H1 (cell line): ENCODE data around the gene JMJD8. TPM values are rescaled to one million over a fixed set of nuclear protein-coding genes. Genes with fewer than 3 reads are reported as not detected.

Experiments
- CTCF ChIA-PET: fragments of 300-600 bp; sonication (Branson Sonifier 250); formaldehyde crosslinking; loops from one replicate; lab custom pipeline; 2021; ENCODE audit not compliant: partially characterized antibody; lab: Charles Lee
- POLR2A ChIA-PET: fragments of 300-600 bp; sonication (Branson Sonifier 250); formaldehyde crosslinking; loops from one replicate; lab custom pipeline; 2021; ENCODE audit warnings: inconsistent platforms; ENCODE audit not compliant: partially characterized antibody; lab: Charles Lee
- DNase-seq, 2 experiments: peaks; one replicate each; pipeline versions ENCODE4 v3.0.0 to v3.0.0-alpha.2; 2010 to 2022; ENCODE audit warnings: low spot score in 2 of 2, low read depth in 1 of 2, mixed read lengths in 1 of 2
- FAIRE-seq: peaks from 2 replicates; lab custom pipeline; 2011; peaks lifted over from hg19 to GRCh38; lab: Jason Lieb, UNC
- H2AFZ ChIP-seq: 2 replicates; pipeline ENCODE4 v1.8.1; 2012; ENCODE audit warnings: low read length, inconsistent platforms
- H2AK5ac ChIP-seq: 2 replicates; pipeline ENCODE4 v1.6.1; 2013; ENCODE audit warnings: low read depth, low read length
- H2BK120ac ChIP-seq: replicated peaks from 2 replicates; pipeline ENCODE3; 2013; ENCODE audit warnings: low read depth, low read length, inconsistent platforms
- H2BK12ac ChIP-seq: 2 replicates; pipeline ENCODE4 v1.6.1; 2013; ENCODE audit warnings: low read depth, low read length
- H2BK15ac ChIP-seq: 2 replicates; pipeline ENCODE4 v1.6.1; 2013; ENCODE audit warnings: low read length
- H2BK20ac ChIP-seq: 2 replicates; pipeline ENCODE4 v1.6.1; 2013; ENCODE audit warnings: low read length
- H2BK5ac ChIP-seq: 2 replicates; pipeline ENCODE4 v1.6.1; 2013; ENCODE audit warnings: low read depth, low read length
- H3K14ac ChIP-seq: 2 replicates; pipeline ENCODE4 v1.6.1; 2013; ENCODE audit warnings: inconsistent platforms; ENCODE audit not compliant: insufficient read length
- H3K18ac ChIP-seq: 2 replicates; pipeline ENCODE4 v1.6.1; 2013; ENCODE audit warnings: low read length; ENCODE audit errors: extremely low read depth
- H3K23ac ChIP-seq: 2 replicates; pipeline ENCODE4 v1.6.1; 2013; ENCODE audit warnings: inconsistent platforms; ENCODE audit not compliant: insufficient read length
- H3K23me2 ChIP-seq: 2 replicates; pipeline ENCODE4 v1.6.1; 2013; ENCODE audit warnings: low read depth, low read length
- H3K27ac ChIP-seq: 2 replicates; pipeline ENCODE4 v1.6.1; 2011; ENCODE audit warnings: low read depth, low read length, inconsistent platforms
- H3K27me3 ChIP-seq, 4 experiments: replicated peaks in 1 of 4; 1 replicate in 1 of 4; 2 replicates in 3 of 4; pipeline versions ENCODE4 v1.6.1 to v1.8.1; 2011 to 2013; ENCODE audit warnings: low read length in 3 of 4, mild to moderate bottlenecking in 3 of 4, inconsistent platforms in 2 of 4, mixed read lengths in 2 of 4, moderate library complexity in 1 of 4; ENCODE audit not compliant: control insufficient read depth in 3 of 4, insufficient read depth in 3 of 4; ENCODE audit errors: extremely low read depth in 1 of 4
- H3K36me3 ChIP-seq, 4 experiments: 2 replicates each; pipeline versions ENCODE4 v1.6.1 to v1.8.1; 2011 to 2013; ENCODE audit warnings: mild to moderate bottlenecking in 4 of 4, low read length in 3 of 4, moderate library complexity in 2 of 4, control low read depth in 1 of 4, inconsistent platforms in 1 of 4; ENCODE audit not compliant: insufficient read depth in 4 of 4, control insufficient read depth in 2 of 4
- H3K4ac ChIP-seq: replicated peaks from 2 replicates; pipeline ENCODE3; 2013; ENCODE audit warnings: low read length, low read depth, mixed read lengths, inconsistent platforms; ENCODE audit not compliant: insufficient read length
- H3K4me1 ChIP-seq, 4 experiments: replicated peaks in 1 of 4; 1 replicate in 1 of 4; 2 replicates in 3 of 4; pipeline versions ENCODE4 v1.6.1 to v1.8.1; 2011 to 2013; ENCODE audit warnings: low read length in 3 of 4, inconsistent platforms in 2 of 4, mixed read lengths in 1 of 4; ENCODE audit not compliant: insufficient read depth in 4 of 4, control insufficient read depth in 3 of 4
- H3K4me2 ChIP-seq, 2 experiments: 2 replicates each; pipeline versions ENCODE4 v1.6.1 to v1.8.1; 2011 to 2013; ENCODE audit warnings: low read depth in 2 of 2, low read length in 2 of 2, control low read depth in 1 of 2, inconsistent platforms in 1 of 2, mild to moderate bottlenecking in 1 of 2; ENCODE audit not compliant: insufficient read depth in 1 of 2
- H3K4me3 ChIP-seq, 4 experiments: fragments of 200-600, 300-600 bp in 1 of 4; sonication (generic), shearing (Covaris generic), sonication (Bioruptor Twin) in 1 of 4; 2 replicates each; pipeline versions ENCODE4 v1.5.1 to v1.8.1; 2011 to 2016; ENCODE audit warnings: low read length in 4 of 4, low read depth in 3 of 4, control low read depth in 2 of 4, inconsistent platforms in 2 of 4, mild to moderate bottlenecking in 2 of 4, mixed read lengths in 1 of 4, moderate library complexity in 1 of 4; ENCODE audit not compliant: insufficient read depth in 2 of 4; ENCODE audit errors: extremely low read depth in 1 of 4
- H3K56ac ChIP-seq: replicated peaks from 2 replicates; pipeline ENCODE3; 2013; ENCODE audit warnings: low read depth, mild to moderate bottlenecking, mixed read lengths, low read length, inconsistent platforms; ENCODE audit not compliant: insufficient read length
- H3K79me1 ChIP-seq: 2 replicates; pipeline ENCODE4 v1.6.1; 2013; ENCODE audit warnings: low read depth, low read length, control low read depth
- H3K79me2 ChIP-seq, 2 experiments: 2 replicates each; pipeline versions ENCODE4 v1.6.1 to v1.8.1; 2012 to 2013; ENCODE audit warnings: low read length in 2 of 2, mild to moderate bottlenecking in 2 of 2, inconsistent platforms in 1 of 2; ENCODE audit not compliant: insufficient read depth in 2 of 2, control insufficient read depth in 1 of 2
- H3K9ac ChIP-seq, 4 experiments: replicated peaks in 1 of 4; 1 replicate in 1 of 4; 2 replicates in 3 of 4; pipeline versions ENCODE4 v1.6.1 to v1.8.1; 2011 to 2013; ENCODE audit warnings: low read depth in 3 of 4, low read length in 3 of 4, control low read depth in 2 of 4, mild to moderate bottlenecking in 2 of 4, moderate library complexity in 2 of 4, inconsistent platforms in 1 of 4; ENCODE audit errors: extremely low read depth in 1 of 4
- H3K9me3 ChIP-seq, 2 experiments: 2 replicates each; pipeline versions ENCODE4 v1.6.1 to v1.8.1; 2012 to 2013; ENCODE audit warnings: mild to moderate bottlenecking in 2 of 2, moderate library complexity in 2 of 2, control low read depth in 1 of 2, inconsistent platforms in 1 of 2, low read depth in 1 of 2, low read length in 1 of 2, mixed read lengths in 1 of 2; ENCODE audit not compliant: insufficient read depth in 2 of 2
- H4K20me1 ChIP-seq, 2 experiments: replicated peaks in 1 of 2; 2 replicates each; pipeline versions ENCODE3 to v1.8.1; 2011 to 2013; ENCODE audit warnings: inconsistent platforms in 2 of 2, low read length in 2 of 2, mild to moderate bottlenecking in 1 of 2; ENCODE audit not compliant: insufficient read depth in 2 of 2, control insufficient read depth in 1 of 2
- H4K5ac ChIP-seq: 2 replicates; pipeline ENCODE4 v1.6.1; 2013; ENCODE audit warnings: low read length, low read depth, mixed read lengths, inconsistent platforms; ENCODE audit not compliant: insufficient read length
- H4K8ac ChIP-seq: 2 replicates; pipeline ENCODE4 v1.8.0; 2013; ENCODE audit warnings: mild to moderate bottlenecking, moderate library complexity, low read length, inconsistent platforms; ENCODE audit not compliant: insufficient read depth; ENCODE audit errors: extremely low read depth
- H4K91ac ChIP-seq: replicated peaks from 2 replicates; pipeline ENCODE3; 2013; ENCODE audit warnings: low read length, mixed read lengths, inconsistent platforms; ENCODE audit not compliant: insufficient read length
- whole genome bisulfite sequencing, 2 experiments: shearing (Covaris generic) in 1 of 2; methylation state at CpG; one replicate each; pipeline versions ENCODE4 v1.1.6 to v1.1.7; 2013 to 2015; ENCODE audit warnings: low lambda C conversion rate in 2 of 2, mixed read lengths in 2 of 2, inconsistent platforms in 1 of 2, low coverage in 1 of 2, missing lambda C conversion rate in 1 of 2; ENCODE audit not compliant: insufficient replicate concordance in 2 of 2, insufficient coverage in 1 of 2, insufficient read length in 1 of 2; ENCODE audit errors: extremely low coverage in 1 of 2, missing lambda C conversion rate in 1 of 2; 5-methylcytosine and 5-hydroxymethylcytosine counted together
- polyA plus RNA-seq, 7 experiments: library from polyadenylated mRNA; depleted of rRNA in 3 of 7; stranded (reverse) in 5 of 7; unstranded in 2 of 7; fragments of >200 nt in 5 of 7; fragments of 200-250 nt in 2 of 7; gene quantifications; 1 replicate in 5 of 7; 2 replicates in 1 of 7; 4 replicates in 1 of 7; pipeline versions ENCODE4 v1.2.1 to v1.2.3, GENCODE V29; 2011 to 2013; ENCODE audit warnings: missing spikeins in 2 of 7, mixed read lengths in 2 of 7
- total RNA-seq: library from RNA; stranded (reverse); fragmentation: NEBNext Ultra II Directional; extraction: Animal tissue kit (Norgen Biotek cat#: 25700); gene quantifications from 2 replicates; pipeline ENCODE4 v1.2.1, GENCODE V29; 2021

Gene JMJD8
- total and polyA plus RNA-seq, 2 of the 8 experiments (the other 6 are each of a cell fraction or from before 2014, with no cell fraction given): 46.4 to 87.4 TPM

DNA sequence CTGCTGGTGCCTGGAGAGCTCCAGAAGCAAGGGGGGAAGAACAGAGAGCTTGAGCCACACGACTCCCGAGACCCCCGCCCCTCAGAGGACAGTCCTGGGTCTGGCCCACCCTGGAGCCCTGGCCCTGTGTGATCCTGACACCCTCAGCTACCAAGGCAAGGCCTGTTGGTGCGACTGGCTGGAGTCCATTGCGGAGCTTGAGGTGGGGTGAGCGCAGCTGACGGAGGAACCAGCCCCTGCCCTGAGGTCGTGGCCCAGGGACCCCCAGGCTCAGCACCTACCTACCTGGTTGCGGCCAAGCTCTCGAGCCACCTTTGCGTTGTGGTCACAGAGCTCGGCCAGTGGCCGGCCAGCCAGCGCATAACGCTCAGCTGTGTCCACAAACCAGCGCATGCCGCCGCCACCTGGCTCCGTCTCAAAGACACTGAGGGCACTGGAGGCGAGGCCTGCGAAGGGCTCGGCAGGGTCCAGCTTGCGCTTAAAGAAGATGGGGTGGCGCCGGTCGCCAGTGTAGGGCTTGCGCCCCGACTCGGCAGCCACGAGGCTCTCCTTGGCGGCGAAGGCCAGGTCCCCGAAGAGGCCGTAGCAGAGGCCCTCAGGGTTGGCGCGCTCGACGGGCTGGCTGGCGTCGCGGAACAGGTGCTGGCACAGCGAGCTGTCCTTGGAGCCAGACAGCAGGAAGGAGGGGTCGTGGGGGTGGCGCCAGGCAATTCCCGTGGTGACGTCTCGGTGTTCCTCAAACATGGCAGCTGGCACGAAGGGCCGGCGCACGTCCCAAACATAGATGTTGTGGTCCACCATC lies 2.5 kb upstream of the JMJD8 start:
- H2AFZ ChIP-seq: no peak overlapping the region
- H3K27ac ChIP-seq: no peak overlapping the region
- no peak for FAIRE-seq
- H3K4me3 ChIP-seq: no peak overlapping the region
- no peak overlapping the region for H3K4ac ChIP-seq
- no peak overlapping the region for H2BK12ac ChIP-seq
- 96% methylated on average over 43 of the region's 51 CpGs; no CpG with 5 or more reads in 1 of the 2 experiments for WGBS, 2 experiments
- H4K20me1 ChIP-seq: peaks cover 4 to 26% of the 10 kb centered on the region in 2 experiments
- peaks cover 0 to 4% of the 10 kb centered on the region in 2 experiments; a peak in 1 of 4 replicates for H3K79me2 ChIP-seq
- H3K18ac ChIP-seq: no peak overlapping the region
- H2BK120ac ChIP-seq: no peak overlapping the region
- no peak overlapping the region for H3K14ac ChIP-seq
- H2BK15ac ChIP-seq: no peak overlapping the region
- peaks cover 4% of the 10 kb centered on the region for H3K79me1 ChIP-seq
- H3K23me2 ChIP-seq: peaks cover 12% of the 10 kb centered on the region
- no peak overlapping the region for H3K9ac ChIP-seq
- ChIA-PET CTCF (interaction anchor here (0.6 to 6.0 kb wide), 20 partner anchors 9 to 316 kb away, joined by 3 to 75 read pairs (median 3); partner anchors contain the start of genes FBXL16, RHBDL1, RHOT2 and WDR90), POLR2A (interaction anchor here (0.8 to 2.5 kb wide), 12 partner anchors 9 to 98 kb away, joined by 3 to 6 read pairs (median 4); partner anchors contain the start of genes RHBDL1 and RHOT2)
- H4K91ac ChIP-seq: no peak overlapping the region
- H3K4me1 ChIP-seq: peaks cover 0 to 15% (median 10%) of the 10 kb centered on the region in 4 experiments; a peak in 5 of 7 replicates
- H4K8ac ChIP-seq: no peak overlapping the region; the same call in 1 of the 2 replicates
- H3K23ac ChIP-seq: no peak overlapping the region
- H3K56ac ChIP-seq: no peak overlapping the region
- H2BK5ac ChIP-seq: no peak overlapping the region
- no peak overlapping the region for H4K5ac ChIP-seq
- peaks cover 4 to 27% (median 13%) of the 10 kb centered on the region in 4 experiments; a peak in 7 of 8 replicates for H3K36me3 ChIP-seq
- no peak overlapping the region for H2BK20ac ChIP-seq
- no peak overlapping the region for H2AK5ac ChIP-seq
- H3K9me3 ChIP-seq: no peaks in the 10 kb centered on the region
- no peak overlapping the region for H3K4me2 ChIP-seq
- no peak for DNase-seq
- peaks cover 0 to 5% (median 2%) of the 10 kb centered on the region in 4 experiments; a peak in 1 of 7 replicates for H3K27me3 ChIP-seq
